ENCODE results near the gene USP47.

GRCh38 chr11:11982975-11983374, 141.2 kb downstream of the USP47 start:
- TF ChIP-seq POLR2A (IDR thresholded peaks at IDR 0.05; ENCODE audit: low read depth, low read length) (no peak), TAF1 (IDR thresholded peaks at IDR 0.05; ENCODE audit: low read depth, low read length) (no peak), POLR2AphosphoS5 (IDR thresholded peaks at IDR 0.05; ENCODE audit: low read depth, low read length) (no peak), PAX5 (IDR thresholded peaks at IDR 0.05; ENCODE audit: insufficient read depth, low read length, severe bottlenecking) (no peak), SPI1 (IDR thresholded peaks at IDR 0.05; ENCODE audit: low read depth, low read length) (no peak), POU2F2 (IDR thresholded peaks at IDR 0.05; ENCODE audit: low read depth, low read length) (no peak)

Data from GM12891 (cell line).